Neural cell (in vitro differentiated cells): Measurements from ENCODE around the gene FNDC3A. TPM values are rescaled to one million over a fixed set of nuclear protein-coding genes. Genes with fewer than 3 reads are reported as not detected.

ENCODE experiments used
- H2AFZ ChIP-seq: fragments of 200-600, 300-800 bp; sonication (generic), shearing (Covaris generic); 2 replicates; pipeline ENCODE4 v1.6.0; 2014; ENCODE audit warnings: low read depth, mild to moderate bottlenecking, antibody characterized with exemption, low read length, moderate library complexity
- H3F3A ChIP-seq: fragments of 200-600 bp; shearing (Covaris generic); 2 replicates; pipeline ENCODE4 v1.6.1; 2016; ENCODE audit warnings: mild to moderate bottlenecking, moderate library complexity, mixed read lengths, antibody characterized with exemption, low read length; ENCODE audit not compliant: insufficient read depth, poor library complexity, severe bottlenecking
- H3K27ac ChIP-seq: fragments of 200-600, 300-800 bp; sonication (generic), shearing (Covaris generic); 2 replicates; pipeline ENCODE4 v1.5.1; 2014; ENCODE audit warnings: mild to moderate bottlenecking, low read length, moderate library complexity
- H3K27me3 ChIP-seq: fragments of 300-800, 200-600 bp; sonication (generic), shearing (Covaris generic); 2 replicates; pipeline ENCODE4 v1.6.0; 2014; ENCODE audit warnings: mild to moderate bottlenecking, low read depth, low read length, moderate library complexity; ENCODE audit not compliant: insufficient read depth
- H3K36me3 ChIP-seq: fragments of 300-800, 200-600 bp; sonication (generic), shearing (Covaris generic); 2 replicates; pipeline ENCODE4 v1.5.1; 2014; ENCODE audit warnings: mild to moderate bottlenecking, antibody characterized with exemption, low read length, moderate library complexity; ENCODE audit not compliant: insufficient read depth
- H3K4me2 ChIP-seq: fragments of 300-800, 200-600 bp; sonication (generic), shearing (Covaris generic); 2 replicates; pipeline ENCODE4 v1.6.0; 2014; ENCODE audit warnings: mild to moderate bottlenecking, low read length
- H3K4me3 ChIP-seq: fragments of 300-800, 200-600 bp; sonication (generic), shearing (Covaris generic); 2 replicates; pipeline ENCODE4 v1.5.1; 2014; ENCODE audit warnings: mild to moderate bottlenecking, low read length, moderate library complexity
- H3K79me2 ChIP-seq: fragments of 200-600 bp; shearing (Covaris generic); replicated peaks from 2 replicates; pipeline ENCODE4 v1.6.0; 2014; ENCODE audit warnings: mild to moderate bottlenecking, low read length, moderate library complexity; ENCODE audit not compliant: insufficient read depth
- H3K9ac ChIP-seq: fragments of 300-800, 200-600 bp; sonication (generic), shearing (Covaris generic); 2 replicates; pipeline ENCODE4 v1.6.1; 2016; ENCODE audit warnings: mild to moderate bottlenecking, low read length, mixed read lengths
- H3K9me2 ChIP-seq: fragments of 200-600 bp; shearing (Covaris generic); 2 replicates; pipeline ENCODE4 v1.6.1; 2016; ENCODE audit warnings: mild to moderate bottlenecking, low read length, mixed read lengths; ENCODE audit not compliant: insufficient read depth
- H3K9me3 ChIP-seq: fragments of 200-600, 300-800 bp; sonication (generic), shearing (Covaris generic); 2 replicates; pipeline ENCODE4 v1.6.1; 2016; ENCODE audit warnings: mild to moderate bottlenecking, mixed run types, low read length, moderate library complexity, mixed read lengths
- H4K20me1 ChIP-seq: fragments of 200-600 bp; shearing (Covaris generic); 2 replicates; pipeline ENCODE4 v1.6.1; 2016; ENCODE audit warnings: mild to moderate bottlenecking, mixed run types; ENCODE audit not compliant: insufficient read depth
- CTCF ChIP-seq: fragments of 450-650 bp; IDR thresholded peaks from 2 replicates; pipeline ENCODE4 v1.5.1; 2014; ENCODE audit warnings: antibody characterized with exemption, mild to moderate bottlenecking, moderate library complexity; ENCODE audit not compliant: poor library complexity, severe bottlenecking
- EP300 ChIP-seq: fragments of 450-650 bp; conservative IDR thresholded peaks from 2 replicates; pipeline ENCODE4 v1.6.1; 2014; ENCODE audit warnings: antibody characterized with exemption, mild to moderate bottlenecking, moderate library complexity; ENCODE audit not compliant: poor library complexity, severe bottlenecking
- EZH2 ChIP-seq: fragments of 200-600, 300-800 bp; shearing (Covaris generic), sonication (generic); IDR thresholded peaks from 2 replicates; pipeline ENCODE4 v1.6.1; 2014; ENCODE audit warnings: antibody characterized with exemption, low read length, borderline replicate concordance, mild to moderate bottlenecking; ENCODE audit not compliant: insufficient read depth, poor library complexity, severe bottlenecking
- MXI1 ChIP-seq: fragments of 450-650 bp; conservative IDR thresholded peaks from 2 replicates; pipeline ENCODE4 v1.6.1; 2014; ENCODE audit warnings: antibody characterized with exemption, mild to moderate bottlenecking; ENCODE audit not compliant: poor library complexity, severe bottlenecking
- POLR2AphosphoS5 ChIP-seq: IDR thresholded peaks from 2 replicates; pipeline ENCODE4 v1.6.1; 2012
- RAD21 ChIP-seq: fragments of 450-650 bp; conservative IDR thresholded peaks from 2 replicates; pipeline ENCODE4 v1.6.1; 2014; ENCODE audit warnings: antibody characterized with exemption, mild to moderate bottlenecking, moderate library complexity
- REST ChIP-seq: IDR thresholded peaks from 2 replicates; pipeline ENCODE4 v1.6.1; 2012; ENCODE audit warnings: borderline replicate concordance
- SMC3 ChIP-seq: fragments of 450-650 bp; conservative IDR thresholded peaks from 2 replicates; pipeline ENCODE4 v1.6.1; 2014; ENCODE audit warnings: antibody characterized with exemption, mild to moderate bottlenecking, moderate library complexity; ENCODE audit not compliant: poor library complexity
- TAF1 ChIP-seq: IDR thresholded peaks from 2 replicates; pipeline ENCODE4 v1.6.1; 2012; ENCODE audit warnings: low read depth
- polyA plus RNA-seq: library from polyadenylated mRNA; depleted of rRNA; stranded (reverse); fragments of >200 nt; gene quantifications from 2 replicates; pipeline ENCODE4 v1.2.3, GENCODE V29; 2014

Gene FNDC3A
- polyA plus RNA-seq, 1 donor from 2014 or later, result 83.8 TPM

- no peak overlapping the region for H3K4me2 ChIP-seq
Observed at GRCh38 chr13:49184621-49185020, 208.9 kb downstream of the FNDC3A start.

GRCh38 chr13:49185264-49185663 lies 209.6 kb downstream of the FNDC3A start:
- Histone ChIP-seq H3F3A (no peaks in the 10 kb centered on the region), H4K20me1 (no peaks in the 10 kb centered on the region), H3K27me3 (no peaks in the 10 kb centered on the region), H3K9me3 (no peaks in the 10 kb centered on the region), H2AFZ (no peak overlapping the region), H3K9ac (no peak overlapping the region), H3K9me2 (no peaks in the 10 kb centered on the region), H3K36me3 (peaks cover 13% of the 10 kb centered on the region), H3K27ac (no peak overlapping the region), H3K4me2 (no peak overlapping the region), H3K79me2 (no peaks in the 10 kb centered on the region), H3K4me3 (no peak overlapping the region)
- TF ChIP-seq CTCF (no peak), POLR2AphosphoS5 (no peak), TAF1 (no peak), REST (no peak), EP300 (no peak), EZH2 (no peak), RAD21 (no peak)

More at GRCh38 chr13:49184621-49185020, 208.9 kb downstream of the FNDC3A start:
- Histone ChIP-seq H2AFZ (no peak overlapping the region), H3K27ac (no peak overlapping the region), H3K36me3 (peaks cover 14% of the 10 kb centered on the region), H3K9me2 (no peaks in the 10 kb centered on the region), H3K9ac (no peak overlapping the region), H3K79me2 (no peaks in the 10 kb centered on the region), H4K20me1 (no peaks in the 10 kb centered on the region), H3K9me3 (no peaks in the 10 kb centered on the region), H3F3A (no peaks in the 10 kb centered on the region), H3K27me3 (no peaks in the 10 kb centered on the region), H3K4me3 (no peak overlapping the region)
- no peak for TF ChIP-seq TAF1
- no peak for TF ChIP-seq EZH2
- no peak for TF ChIP-seq RAD21
- TF ChIP-seq REST, result no peak
- TF ChIP-seq MXI1, result no peak
- TF ChIP-seq SMC3, result no peak
- TF ChIP-seq EP300, result no peak
- no peak for TF ChIP-seq CTCF
- no peak for TF ChIP-seq POLR2AphosphoS5
